ENCODE measurements around the gene FLNB.

FLNB gene

GRCh38 chr3:58072763-58073130 is 64.5 kb downstream of the FLNB start:
- TF ChIP-seq, protein P1, sequence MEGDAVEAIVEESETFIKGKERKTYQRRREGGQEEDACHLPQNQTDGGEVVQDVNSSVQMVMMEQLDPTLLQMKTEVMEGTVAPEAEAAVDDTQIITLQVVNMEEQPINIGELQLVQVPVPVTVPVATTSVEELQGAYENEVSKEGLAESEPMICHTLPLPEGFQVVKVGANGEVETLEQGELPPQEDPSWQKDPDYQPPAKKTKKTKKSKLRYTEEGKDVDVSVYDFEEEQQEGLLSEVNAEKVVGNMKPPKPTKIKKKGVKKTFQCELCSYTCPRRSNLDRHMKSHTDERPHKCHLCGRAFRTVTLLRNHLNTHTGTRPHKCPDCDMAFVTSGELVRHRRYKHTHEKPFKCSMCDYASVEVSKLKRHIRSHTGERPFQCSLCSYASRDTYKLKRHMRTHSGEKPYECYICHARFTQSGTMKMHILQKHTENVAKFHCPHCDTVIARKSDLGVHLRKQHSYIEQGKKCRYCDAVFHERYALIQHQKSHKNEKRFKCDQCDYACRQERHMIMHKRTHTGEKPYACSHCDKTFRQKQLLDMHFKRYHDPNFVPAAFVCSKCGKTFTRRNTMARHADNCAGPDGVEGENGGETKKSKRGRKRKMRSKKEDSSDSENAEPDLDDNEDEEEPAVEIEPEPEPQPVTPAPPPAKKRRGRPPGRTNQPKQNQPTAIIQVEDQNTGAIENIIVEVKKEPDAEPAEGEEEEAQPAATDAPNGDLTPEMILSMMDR (IDR thresholded peaks at IDR 0.05; ENCODE audit: low read depth, low read length): no peak
- no peak for DNase-seq (ENCODE audit: low read depth in 2 of 2)
- no peak overlapping the region for H3K4me3 ChIP-seq (replicated peaks in 1 of 2; ENCODE audit: low read depth in 2 of 2, low read length in 2 of 2)

DNA sequence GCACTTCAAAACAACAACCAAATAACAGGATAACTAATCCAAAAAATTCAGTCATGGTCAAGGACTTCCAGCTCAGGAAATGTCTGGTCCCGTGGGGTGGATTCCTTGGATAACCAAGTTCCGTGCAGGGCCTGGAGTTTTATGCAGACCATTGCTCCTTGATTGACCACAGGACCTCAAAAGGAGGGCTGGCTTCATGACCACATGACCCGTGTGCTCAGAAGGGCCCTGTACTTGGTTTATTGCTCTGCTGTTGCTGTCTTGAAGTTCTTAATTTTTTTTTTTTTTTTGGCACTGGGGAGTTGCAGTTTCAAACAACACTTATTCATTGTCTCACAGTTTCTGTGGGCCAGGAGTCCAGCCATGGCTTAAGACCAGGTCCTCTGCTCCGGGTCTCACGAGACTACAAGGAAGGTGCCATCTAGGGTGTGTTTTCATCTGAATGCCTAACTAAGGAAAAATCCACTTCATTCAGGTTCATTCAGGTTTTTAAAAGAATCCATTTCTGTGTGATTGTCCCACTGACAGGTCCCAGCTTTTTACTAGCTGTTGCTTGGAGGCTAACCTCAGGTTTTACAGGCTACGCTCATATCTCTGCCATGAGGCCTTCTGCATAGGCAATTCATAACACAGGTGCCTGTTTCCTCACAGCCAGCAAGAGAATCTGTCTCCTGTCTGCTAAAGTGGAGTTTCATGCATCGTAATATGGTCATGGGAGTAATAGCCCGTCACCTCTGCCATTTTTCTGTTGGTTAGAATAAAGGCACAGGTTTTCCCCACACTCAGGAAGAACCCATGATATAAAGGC is 65.3 kb downstream of the FLNB start:
- TF ChIP-seq, protein P1 (IDR thresholded peaks at IDR 0.05; ENCODE audit: low read depth, low read length): no peak
- no peak overlapping the region for H3K4me3 ChIP-seq (replicated peaks in 1 of 2; ENCODE audit: low read depth in 2 of 2, low read length in 2 of 2)
- peak in 1 of 2 donors; percentile 32 for DNase-seq (ENCODE audit: low read depth in 2 of 2)

- no peak for DNase-seq (ENCODE audit: low read depth in 2 of 2)
- TF ChIP-seq, protein P1 (IDR thresholded peaks at IDR 0.05; ENCODE audit: low read depth, low read length): no peak
- no peak overlapping the region for H3K4me3 ChIP-seq (replicated peaks in 1 of 2; ENCODE audit: low read depth in 2 of 2, low read length in 2 of 2)
Measured at GRCh38 chr3:58074116-58074715, 66.0 kb downstream of the FLNB start.

GRCh38 chr3:58074997-58075396 is 66.8 kb downstream of the FLNB start:
- DNase-seq (ENCODE audit: low read depth in 2 of 2): no peak
- TF ChIP-seq, protein P1 (IDR thresholded peaks at IDR 0.05; ENCODE audit: low read depth, low read length): no peak
- H3K4me3 ChIP-seq (replicated peaks in 1 of 2; ENCODE audit: low read depth in 2 of 2, low read length in 2 of 2): no peak overlapping the region

GRCh38 chr3:58077596-58078285 is 69.5 kb downstream of the FLNB start:
- no peak for DNase-seq (ENCODE audit: low read depth in 2 of 2)
- no peak overlapping the region for H3K4me3 ChIP-seq (replicated peaks in 1 of 2; ENCODE audit: low read depth in 2 of 2, low read length in 2 of 2)
- TF ChIP-seq, protein P1 (IDR thresholded peaks at IDR 0.05; ENCODE audit: low read depth, low read length): no peak

- no peak overlapping the region for H3K4me3 ChIP-seq (replicated peaks in 1 of 2; ENCODE audit: low read depth in 2 of 2, low read length in 2 of 2)
- DNase-seq (ENCODE audit: low read depth in 2 of 2): no peak
- TF ChIP-seq, protein P1 (IDR thresholded peaks at IDR 0.05; ENCODE audit: low read depth, low read length): no peak
Measured at GRCh38 chr3:58078610-58079009, 70.4 kb downstream of the FLNB start.

Measured in cardiac fibroblast (primary cell).